Brain pericyte (primary cell): Measurements from ENCODE around the gene CD276.

Experiments used
- DNase-seq: peaks from one replicate; pipeline ENCODE4 v3.0.0-alpha.2; 2012; ENCODE audit warnings: low read depth, low spot score

CD276 gene

DNA sequence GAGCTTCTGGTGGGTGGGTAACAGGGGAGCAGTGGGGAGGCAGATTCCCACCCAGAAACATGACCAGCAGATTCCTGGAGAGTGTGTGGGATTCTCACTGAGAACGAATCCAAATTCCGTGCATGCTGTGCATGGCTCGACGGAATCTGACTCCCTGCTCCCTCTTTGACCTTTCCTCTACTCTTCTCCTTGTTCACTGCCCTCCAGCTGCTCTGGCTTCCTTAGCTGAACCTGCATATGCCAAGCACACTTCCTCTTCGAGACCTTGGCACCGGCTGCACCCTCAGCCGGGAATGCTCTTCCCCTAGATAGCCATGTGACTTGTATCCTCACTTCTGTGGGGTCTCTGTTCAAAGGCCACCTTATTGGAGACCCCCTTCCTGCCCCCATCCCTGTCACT, 62.7 kb downstream of the CD276 start:
- DNase-seq, result no peak

DNA sequence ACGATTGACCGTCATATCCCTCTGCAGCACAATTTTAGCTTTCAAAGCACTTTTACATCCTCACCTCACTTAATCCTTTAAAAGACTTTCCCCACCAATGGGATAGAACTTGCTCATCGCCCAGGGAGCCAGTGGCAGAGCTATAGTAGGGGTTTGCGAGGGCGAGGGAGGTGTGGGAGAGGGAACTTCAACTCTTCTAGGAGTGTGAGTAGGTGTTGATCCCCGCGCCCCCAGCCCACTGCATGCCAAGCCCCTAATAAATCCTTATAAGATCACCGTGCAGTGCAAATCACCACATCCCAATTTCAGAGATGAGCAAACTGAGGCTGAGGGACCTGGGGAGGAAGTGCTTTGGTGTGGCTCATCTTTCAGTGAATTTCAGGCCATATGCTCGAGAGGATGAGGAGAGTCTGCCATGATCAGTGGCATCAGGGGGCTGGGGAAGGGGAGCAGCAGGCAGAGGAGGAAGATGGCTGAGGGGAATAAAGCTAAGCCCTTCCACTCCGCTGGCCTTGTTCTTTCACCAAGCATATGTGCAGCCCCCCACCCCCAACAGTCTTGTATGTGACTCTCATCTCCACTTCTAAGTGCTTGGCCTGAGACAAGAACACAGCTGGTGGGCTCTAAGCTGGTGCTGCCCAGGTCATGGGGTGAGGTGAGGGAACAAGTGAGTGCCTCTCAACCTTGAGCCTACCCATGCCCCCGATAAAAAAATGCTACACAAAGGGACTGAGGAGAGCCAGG, 63.8 kb downstream of the CD276 start:
- DNase-seq, result no peak

DNA sequence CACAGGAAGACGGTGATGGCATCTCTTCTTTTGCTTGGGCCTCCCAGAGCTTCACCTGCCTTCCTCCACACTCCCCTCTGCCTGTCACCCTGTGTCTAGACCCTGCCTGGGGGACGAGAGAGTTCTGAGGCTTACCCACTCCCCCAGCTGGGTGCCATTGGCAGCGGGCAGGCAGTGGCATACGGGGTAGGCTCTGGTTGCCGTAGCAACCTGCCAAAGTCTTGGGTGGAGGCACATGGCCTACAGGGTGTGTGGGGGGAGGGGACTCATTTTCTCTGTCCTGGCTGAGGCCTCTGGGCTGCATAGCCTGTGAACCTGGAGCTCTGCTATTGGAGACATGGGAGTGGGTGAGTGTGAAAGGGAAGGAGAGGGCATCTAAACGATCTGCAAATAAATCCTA, 64.5 kb downstream of the CD276 start:
- DNase-seq, result no peak

DNA sequence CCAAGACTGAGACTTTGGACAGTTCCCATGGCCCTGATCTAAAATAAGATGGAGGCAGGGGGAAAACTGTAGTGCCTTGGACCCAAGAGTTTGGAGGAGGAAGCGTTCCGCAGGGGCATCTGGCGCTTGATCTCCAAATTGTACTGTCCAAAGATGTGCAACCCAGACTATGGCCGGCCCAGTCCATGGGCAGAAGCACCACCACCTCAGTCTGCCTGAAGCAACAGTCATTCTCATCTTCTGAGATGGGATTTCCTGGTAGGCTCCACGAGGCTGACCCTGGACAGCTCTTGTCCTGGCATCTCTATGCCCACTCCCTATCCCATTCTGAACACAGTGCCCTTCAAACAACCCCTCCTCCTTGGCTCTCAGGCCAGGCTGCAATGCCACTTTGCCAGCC, 65.3 kb downstream of the CD276 start:
- no peak for DNase-seq

DNA sequence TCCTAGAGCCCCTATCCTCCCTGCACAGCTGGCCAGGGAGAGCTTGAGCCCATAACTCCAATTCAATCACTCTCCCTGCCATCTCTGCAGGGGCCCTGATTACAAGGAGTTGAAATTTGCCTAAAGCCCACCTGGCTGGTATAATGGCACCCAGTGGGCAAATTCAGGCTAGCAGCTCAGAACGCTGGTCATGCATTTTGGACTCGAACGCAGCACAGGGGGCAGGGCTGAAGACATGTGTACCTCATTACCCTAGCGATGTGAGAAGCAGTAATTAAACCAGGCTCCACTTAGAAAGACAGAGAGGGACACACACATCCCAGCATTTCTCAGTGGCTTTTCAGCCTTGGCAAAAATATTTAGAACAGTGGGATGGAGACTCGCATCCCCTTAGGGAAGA, 65.8 kb downstream of the CD276 start:
- no peak for DNase-seq

DNA sequence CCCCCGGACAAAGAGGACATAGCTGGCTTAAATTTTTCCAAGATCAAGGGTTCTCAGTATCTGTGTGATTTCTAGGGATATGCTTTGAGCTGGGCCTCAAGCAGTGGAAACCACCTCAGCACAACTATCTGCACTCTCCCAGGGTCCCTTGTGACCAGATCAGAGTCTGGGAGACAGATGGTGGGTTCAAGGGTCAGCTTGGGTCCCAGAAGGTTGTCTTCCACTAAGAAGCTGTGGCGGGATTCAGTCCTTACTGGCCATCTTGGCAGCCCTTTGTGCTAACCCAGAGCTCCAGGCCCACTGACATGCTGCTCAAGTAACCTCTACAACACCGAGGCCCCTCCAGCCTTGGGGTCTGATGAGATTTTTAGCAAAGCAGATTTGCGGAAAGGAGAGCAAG, 66.3 kb downstream of the CD276 start:
- DNase-seq, result no peak

DNA sequence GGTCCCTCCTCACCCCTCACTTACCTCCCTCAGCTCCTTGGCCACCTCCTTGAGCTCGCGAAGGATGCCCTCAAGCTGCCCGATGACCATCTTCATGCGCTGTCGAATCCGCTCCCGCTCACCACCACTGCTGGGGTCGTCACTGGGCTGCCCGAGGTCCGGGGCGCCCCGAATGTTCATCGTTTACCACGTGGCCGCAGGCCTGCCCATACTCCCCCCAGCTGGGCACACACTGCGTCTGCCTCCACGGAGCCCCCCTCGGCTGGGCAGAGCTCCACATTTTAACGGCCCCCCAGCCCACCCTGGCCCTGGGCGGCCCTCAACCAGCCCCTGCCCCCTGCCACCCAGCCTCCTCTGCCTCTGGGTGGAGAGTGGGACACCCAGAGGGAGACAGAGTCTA, 66.8 kb downstream of the CD276 start:
- no peak for DNase-seq

DNA sequence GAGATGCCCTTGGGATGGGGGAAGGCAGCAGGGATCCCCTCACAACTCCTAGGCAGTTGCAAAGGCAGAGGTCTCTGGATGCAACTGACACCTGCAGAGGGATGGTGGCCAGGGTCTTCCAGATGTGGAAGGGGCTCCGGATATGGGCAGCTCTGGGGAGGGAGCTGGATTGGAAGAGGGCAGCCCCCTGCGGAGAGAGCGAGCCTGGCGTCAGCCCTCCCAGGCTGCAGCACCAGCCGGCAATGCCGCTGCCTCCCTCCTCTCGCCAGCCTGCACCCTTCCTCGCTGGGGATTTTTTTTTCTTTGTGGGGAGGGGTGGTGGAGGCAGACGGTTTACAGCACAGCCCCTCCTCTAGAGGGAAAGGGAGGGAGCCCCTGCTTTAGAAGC, 67.3 kb downstream of the CD276 start:
- DNase-seq, result no peak

DNA sequence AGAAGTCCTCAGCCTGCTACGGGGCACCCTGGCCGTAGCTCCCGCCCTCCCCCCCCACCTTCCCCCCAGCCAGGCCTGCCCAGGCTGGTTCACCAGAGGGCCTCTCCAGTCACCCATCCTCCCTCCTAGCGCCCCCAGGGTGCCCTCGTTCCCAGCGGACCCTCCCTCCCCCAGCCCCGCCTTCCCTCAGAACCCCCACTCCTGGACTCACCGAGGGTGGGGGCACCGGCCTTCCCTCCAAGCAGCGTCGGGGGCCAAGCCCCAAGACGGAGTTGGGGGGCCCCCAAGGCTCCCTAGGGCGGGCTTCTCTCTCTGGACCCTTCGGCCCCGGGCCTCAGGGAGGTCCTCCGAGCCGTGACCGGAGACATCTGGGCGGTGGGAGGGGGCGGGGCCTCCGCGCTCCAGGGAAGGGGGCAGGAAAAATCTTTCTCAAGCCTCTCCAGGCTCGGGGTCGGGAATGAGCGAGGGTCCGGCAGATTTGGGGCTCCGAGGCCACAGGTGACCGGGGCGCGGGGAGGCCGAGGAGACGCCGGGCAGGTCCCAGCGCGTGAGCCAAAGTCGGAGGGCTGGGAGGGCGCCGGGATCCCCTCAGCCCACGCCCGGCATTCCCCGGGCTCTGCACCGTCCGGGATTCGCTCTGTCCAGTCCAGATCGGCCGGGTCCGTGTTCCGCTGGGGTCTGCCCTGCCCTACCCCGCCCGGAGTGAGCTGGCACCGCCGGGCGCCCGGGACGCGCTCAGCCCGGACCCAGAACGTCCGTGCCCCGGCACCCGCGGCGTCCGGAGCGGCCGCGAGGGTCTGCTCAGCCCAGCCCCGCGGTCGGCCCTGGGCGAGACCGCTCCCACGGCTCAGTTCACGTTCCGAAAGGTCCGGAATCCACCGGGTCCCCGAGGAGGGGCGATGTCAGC, 68.0 kb downstream of the CD276 start:
- DNase-seq, result no peak

DNA sequence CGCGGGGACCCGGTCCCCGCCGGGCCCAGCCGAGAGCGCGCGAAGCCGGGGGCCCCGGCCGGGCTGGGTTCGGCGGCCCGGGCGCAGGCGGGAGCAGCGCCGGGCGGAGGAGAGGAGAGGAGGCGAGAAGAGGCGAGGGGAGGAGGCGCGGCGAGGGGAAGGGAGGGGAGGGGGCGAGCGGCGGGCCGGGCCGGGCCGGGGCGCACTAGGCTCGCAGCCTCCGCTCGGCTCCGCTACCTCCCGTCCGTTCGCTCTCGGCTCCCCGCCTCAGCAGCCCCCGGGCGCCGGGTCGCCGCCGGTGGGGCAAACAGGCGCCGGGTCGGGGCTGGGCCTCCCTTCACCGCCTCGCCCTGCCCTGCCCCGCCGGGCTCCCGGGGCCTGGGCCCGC, 68.6 kb downstream of the CD276 start:
- DNase-seq, result no peak

DNA sequence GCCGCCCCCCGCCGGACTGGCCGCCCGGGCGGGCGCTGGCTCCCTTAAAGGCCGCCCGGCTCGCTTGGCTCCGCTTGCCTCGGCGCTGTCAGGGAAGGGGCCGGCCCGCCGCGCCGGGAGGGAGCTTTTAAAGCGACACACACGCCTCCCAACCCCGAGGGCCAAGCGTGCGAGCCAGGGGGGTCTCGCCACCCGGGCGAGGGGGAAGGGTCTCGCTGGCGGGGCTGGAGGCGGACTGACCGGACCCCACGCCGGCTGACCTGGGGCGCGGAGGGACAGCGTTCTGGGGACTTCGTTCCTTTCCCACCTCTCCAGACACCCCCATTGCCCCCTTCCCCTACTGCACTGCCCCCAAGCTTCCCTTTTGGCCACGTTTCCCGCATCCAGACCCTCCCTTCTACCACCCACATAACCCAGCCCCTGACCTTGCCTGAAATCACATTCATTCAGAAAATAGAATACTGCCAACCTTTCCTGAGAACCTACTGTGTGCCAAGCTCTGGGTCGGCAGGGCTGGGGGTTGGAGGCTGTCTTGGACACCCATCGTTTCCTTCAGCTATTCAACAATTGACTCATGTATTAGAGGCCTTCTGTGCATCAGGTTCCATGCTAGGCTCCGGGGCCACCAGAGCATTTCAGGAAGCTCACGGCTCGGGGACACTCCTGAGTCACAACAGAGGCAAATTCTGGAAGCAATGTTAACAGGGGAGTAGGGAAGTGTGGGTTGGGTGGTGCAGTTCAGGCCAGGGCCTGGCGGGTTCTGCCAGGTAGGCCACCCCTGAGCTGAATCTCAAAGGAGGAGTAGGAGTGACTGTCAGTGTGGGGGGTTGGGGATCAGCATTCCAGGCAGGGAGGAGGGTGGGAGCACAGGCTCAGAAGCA, 69.3 kb downstream of the CD276 start, which contains the start of gene INSYN1:
INSYN1 (minus strand) TSS at position 102 of the 881 bp plus-strand sequence. CDS start 2,221 bp downstream, outside the sequence.
- DNase-seq, result no peak

DNA sequence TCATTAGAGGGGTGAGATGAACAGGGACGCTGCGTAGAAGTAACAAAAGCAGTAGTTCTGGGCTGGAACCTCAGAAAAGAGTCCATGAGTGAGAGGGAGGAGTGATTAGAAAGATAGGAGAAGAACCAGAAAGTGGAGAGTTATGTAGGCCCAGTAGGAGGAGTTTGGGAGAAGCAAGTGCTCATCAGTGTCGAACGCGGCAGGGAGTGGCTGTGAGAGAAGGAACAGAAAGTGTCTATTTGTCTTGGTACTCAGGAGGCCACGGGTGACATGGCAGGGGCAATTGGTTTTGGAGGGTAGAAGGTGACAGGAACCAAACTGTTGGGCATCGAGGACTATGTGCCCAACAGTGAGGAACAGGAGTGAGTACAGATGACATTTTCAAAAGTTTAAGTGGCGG, 70.3 kb downstream of the CD276 start:
- no peak for DNase-seq

DNA sequence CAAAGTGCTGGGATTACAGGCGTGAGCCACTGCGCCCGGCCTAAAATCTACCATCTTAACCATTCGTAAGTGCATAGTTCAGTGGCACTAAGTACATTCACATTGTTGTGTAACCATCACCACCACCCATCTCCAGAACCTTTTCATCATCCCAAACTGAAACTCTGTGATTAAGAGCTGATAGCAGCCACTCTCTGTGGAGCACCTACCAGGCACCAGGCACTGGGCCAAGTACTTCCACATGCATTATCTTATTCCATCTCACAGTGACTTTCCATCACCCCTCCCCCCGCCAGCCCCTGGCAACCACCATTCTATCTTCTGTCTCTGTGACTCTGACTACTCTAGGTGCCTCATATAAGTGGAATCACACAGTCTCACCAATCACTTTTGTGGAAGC, 71.3 kb downstream of the CD276 start:
- no peak for DNase-seq

DNA sequence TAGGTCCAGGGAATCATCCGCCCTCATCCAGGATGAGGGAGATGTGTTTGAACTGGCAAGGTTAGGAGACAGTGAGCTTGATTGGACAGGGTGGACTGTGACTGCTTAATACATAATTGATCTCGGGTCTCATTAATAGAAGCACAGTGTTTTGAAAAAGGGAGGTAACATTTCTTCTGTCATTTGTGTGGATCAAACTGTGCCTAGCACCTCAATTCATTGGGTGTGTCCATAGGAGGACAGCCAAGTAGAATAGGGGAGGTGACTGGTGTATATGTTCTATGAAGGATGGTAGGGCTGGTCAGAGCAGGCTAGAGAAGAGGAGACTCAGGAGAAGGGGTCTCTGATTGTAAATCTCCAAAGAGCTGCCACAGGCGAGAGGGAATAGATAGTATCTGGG, 71.8 kb downstream of the CD276 start:
- no peak for DNase-seq

DNA sequence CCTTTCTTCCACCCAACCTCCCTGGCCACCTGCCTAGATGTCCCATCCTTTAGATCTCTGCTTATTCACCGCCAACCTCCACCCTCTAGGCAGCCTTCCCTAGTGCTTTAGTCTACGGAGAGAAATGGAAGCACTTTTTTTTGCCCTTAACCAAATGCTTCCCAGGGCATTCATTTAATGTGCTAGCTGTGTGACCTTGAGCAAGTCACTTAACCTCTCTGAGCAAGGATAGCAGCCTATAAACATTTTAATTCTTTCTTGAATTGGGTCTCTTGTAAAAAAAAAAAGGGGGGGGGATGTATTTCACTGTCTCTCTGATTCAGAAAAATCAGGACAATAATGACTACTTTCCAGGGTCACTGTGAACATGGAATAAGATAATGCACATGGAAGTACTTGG, 72.2 kb downstream of the CD276 start:
- DNase-seq, result no peak

DNA sequence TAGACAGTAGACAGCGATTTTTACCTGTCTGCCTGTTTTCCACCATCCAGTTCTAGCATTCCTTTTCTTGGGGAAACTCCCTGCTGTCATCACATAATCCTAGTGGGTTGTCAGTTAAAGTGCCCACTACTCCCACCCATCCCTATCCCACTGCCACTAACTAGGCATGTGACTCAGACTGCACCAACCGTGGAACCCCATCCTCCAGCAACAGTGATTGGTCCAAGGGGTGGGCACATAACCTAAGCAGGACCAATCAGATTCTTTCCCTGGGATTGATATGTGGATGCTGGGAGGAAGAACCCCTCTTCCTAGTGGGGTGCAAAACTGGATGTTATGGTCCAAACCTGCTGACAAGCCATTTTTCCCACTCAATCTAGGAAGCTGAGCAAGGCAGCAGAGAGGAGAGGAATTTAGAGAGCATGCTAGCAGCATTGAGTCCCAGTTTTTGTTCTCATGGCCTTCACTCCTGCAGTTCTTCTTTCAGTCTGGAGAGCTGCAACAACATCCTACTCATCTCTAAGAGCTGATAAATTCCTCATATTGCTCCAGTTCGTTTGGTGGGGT, 72.8 kb downstream of the CD276 start:
- no peak for DNase-seq

DNA sequence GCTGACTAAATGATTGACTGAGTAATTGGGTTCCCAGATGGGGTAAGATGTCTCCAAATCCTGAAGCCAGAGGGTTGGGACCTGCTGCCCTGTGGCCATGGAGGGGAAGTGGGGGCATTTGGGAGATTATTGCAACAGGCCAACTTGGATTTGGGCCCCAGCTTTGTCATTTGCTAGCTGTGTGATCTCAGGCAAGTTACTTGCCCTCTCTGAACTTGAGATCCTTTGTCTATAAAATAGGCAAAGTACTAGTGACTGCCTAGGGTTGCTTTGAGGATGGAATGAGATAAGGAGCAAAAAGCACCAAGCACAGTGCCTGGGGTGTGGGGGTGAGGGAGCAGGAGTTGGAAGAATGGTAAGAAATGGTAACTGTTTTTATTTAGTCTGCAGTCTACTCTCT, 73.4 kb downstream of the CD276 start:
- DNase-seq, result no peak

DNA sequence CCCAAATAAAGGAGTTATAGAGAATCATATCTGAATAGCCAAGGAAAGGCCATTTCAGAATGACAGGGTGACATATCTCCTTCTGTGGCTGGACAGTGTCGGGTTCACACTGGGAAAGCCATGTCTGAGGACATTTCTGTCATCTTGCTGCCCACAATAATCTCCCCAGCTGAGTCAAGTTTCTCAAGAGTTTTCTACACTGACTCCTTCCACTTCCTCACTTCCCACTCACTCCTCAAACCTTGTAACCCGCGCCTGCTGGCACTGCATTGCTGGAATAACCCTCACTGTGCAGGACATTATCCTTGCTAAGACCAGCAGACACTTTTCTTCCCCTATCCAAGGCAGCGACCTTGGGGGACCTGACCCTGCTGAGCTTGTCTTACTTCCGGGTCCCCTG, 74.3 kb downstream of the CD276 start:
- no peak for DNase-seq

DNA sequence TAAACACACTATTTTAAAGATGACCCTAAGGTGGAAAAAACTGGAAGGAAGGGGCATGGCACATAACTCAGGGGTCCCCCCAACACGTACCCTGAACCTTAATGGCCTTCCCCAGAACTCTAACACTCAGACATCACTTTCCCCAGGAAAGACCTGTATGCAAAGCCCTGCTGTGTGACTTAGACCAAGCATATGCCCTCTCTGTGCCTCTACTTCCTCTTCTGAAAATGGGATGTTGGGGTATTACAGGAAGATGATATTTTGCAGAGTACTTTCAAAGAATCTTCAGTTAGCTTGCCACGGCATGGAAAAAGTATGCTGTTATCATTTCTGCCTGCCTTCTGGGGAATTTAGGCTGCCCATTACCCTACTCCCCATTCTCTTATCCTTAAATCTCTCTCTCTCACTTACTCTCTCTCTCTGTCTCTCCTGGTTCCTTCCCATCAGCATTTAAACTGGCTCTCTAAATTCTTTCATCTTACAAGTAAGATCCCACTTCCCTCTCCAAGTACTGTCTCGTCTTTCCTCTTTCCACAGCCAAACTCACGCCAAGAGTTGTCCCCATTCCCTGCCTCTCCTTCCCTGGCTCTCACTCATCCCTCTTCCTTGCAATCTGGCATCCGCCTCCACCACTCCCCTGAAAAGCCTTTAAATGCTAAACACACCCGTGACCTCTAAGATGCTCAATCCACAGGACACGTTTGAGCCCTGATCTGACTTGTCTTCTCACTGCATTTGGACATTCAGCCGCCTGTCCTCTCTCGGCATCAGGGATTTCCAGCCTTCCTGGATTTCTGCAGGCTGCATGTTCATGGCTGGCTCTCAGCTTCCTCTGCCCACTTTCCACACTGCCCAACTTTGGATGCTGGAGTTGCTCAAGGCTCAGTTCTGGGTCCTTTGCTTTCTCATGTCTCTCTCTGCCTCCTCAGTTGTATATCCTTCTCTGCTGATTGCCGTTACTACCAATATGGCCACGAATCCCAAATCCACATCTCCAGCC, 76.4 kb downstream of the CD276 start:
- DNase-seq, result no peak

DNA sequence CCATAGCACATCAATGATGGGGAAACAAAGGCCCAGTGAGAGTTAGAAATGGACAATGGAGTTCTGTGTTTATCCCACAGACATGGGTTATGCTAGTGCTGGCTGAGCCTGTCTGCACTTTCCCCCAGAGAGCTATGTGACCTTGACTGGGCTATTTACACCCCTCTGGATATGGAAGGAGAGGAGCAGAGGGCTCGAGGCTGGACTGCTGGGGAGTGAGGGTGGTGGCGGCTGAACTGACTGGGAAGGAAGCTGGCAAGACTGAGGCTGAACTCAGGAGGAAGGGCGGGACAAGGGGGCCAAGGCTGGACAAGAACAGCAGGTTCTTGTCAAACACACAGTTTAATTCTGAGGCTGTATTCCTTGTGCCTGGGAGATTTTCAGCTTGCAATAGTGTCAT, 79.7 kb downstream of the CD276 start:
- no peak for DNase-seq
